ENCODE results near the gene TMEM147.

DNA sequence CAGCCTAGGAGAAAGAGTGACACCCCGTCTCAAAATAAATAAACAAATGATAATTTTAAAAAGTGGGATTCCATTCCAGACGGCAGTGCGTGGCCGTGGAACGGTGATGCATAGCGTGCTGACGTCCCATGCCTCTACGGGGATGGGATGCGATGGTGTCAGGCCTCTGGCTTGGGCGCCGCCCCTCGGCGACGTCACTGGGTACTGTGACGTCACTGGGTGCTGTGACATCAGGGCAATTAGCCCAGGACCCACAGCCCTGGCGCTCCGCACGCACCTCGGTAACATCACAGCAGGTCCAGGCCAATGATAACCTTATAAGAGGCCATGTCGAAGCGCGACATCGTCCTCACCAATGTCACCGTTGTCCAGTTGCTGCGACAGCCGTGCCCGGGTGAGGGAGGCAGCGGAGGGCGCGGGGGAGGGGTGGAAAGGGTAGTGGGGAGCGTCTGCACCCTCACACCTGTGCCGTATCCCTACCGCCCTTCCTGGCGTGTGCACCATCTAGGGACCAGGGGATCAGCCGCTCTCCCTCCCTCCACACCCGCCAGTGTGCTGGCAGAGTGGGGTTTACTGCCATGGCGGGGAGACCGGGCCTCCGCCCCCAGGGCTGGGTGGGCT, 12.1 kb upstream of the TMEM147 start, which contains the start of gene GAPDHS:
- TF ChIP-seq, protein P1, sequence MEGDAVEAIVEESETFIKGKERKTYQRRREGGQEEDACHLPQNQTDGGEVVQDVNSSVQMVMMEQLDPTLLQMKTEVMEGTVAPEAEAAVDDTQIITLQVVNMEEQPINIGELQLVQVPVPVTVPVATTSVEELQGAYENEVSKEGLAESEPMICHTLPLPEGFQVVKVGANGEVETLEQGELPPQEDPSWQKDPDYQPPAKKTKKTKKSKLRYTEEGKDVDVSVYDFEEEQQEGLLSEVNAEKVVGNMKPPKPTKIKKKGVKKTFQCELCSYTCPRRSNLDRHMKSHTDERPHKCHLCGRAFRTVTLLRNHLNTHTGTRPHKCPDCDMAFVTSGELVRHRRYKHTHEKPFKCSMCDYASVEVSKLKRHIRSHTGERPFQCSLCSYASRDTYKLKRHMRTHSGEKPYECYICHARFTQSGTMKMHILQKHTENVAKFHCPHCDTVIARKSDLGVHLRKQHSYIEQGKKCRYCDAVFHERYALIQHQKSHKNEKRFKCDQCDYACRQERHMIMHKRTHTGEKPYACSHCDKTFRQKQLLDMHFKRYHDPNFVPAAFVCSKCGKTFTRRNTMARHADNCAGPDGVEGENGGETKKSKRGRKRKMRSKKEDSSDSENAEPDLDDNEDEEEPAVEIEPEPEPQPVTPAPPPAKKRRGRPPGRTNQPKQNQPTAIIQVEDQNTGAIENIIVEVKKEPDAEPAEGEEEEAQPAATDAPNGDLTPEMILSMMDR (IDR thresholded peaks at IDR 0.05): no peak
- no peak for TF ChIP-seq POLR2A (IDR thresholded peaks at IDR 0.05)
